HCT116 (cell line): ENCODE measurements around the gene AFF1. TPM values are rescaled to one million over a fixed set of nuclear protein-coding genes. Genes with fewer than 3 reads are reported as not detected.
"Not testable (repeated sequence)": the region's sequence is repeated elsewhere in the genome, so short reads cannot be mapped to it uniquely, and the experiment has no call there.

Experiments used
- ATAC-seq: fragments of 200-7000 bp; cut with Tn5 transposase; 2 replicates; pipeline ENCODE4 v1.9.1; 2020; ENCODE audit warnings: mild to moderate bottlenecking, moderate library complexity
- BruUV-seq: library from RNA; stranded (reverse); fragments of 400-500 nt; replicated peaks from 2 replicates; lab custom pipeline; 2021; lab: Mats Ljungman, UMichigan
- CTCF ChIA-PET: fragments of 300-600 bp; sonication (Branson Sonifier 250); formaldehyde crosslinking; loops from one replicate; lab custom pipeline; 2021; ENCODE audit warnings: antibody characterized with exemption; lab: Charles Lee
- POLR2A ChIA-PET: fragments of 300-600, 350-600 bp; sonication (Branson Sonifier 250); formaldehyde crosslinking; loops from one replicate; lab custom pipeline; 2021; ENCODE audit warnings: antibody characterized with exemption; lab: Charles Lee
- RAD21 ChIA-PET, 2 experiments: fragments of 300-600 bp; sonication (Branson Sonifier 250); formaldehyde crosslinking; loops; one replicate each; lab custom pipeline; 2023; ENCODE audit warnings: low total read pairs in 2 of 2; ENCODE audit not compliant: uncharacterized antibody in 2 of 2, unreplicated experiment in 2 of 2, low non-redundant PET in 1 of 2; lab: Charles Lee
- DNase-seq: peaks from one replicate; pipeline ENCODE4 v3.0.0-alpha.2; 2010; ENCODE audit warnings: low read depth, low spot score
- H2AFZ ChIP-seq: fragments of 200-600 bp; shearing (Covaris generic), sonication (generic); 2 replicates; pipeline ENCODE4 v1.6.1; 2017; ENCODE audit warnings: low read depth, mixed run types, mixed read lengths, antibody characterized with exemption, low read length; ENCODE audit not compliant: poor library complexity, severe bottlenecking
- H3K27ac ChIP-seq: 2 replicates; pipeline ENCODE4 v1.5.1; 2012; ENCODE audit warnings: low read depth, low read length
- H3K27me3 ChIP-seq: fragments of 200-600 bp; sonication (generic); 2 replicates; pipeline ENCODE4 v1.6.1; 2016; ENCODE audit warnings: mixed run types, low read length, mixed read lengths; ENCODE audit not compliant: insufficient read depth
- H3K36me3 ChIP-seq, 2 experiments: fragments of 200-500 bp in 1 of 2; fragments of 200-600 bp in 1 of 2; sonication (Bioruptor generic) in 1 of 2; sonication (generic) in 1 of 2; 2 replicates each; pipeline versions ENCODE4 v1.5.1 to v1.6.1; 2014 to 2016; ENCODE audit warnings: low read length in 2 of 2, inconsistent platforms in 1 of 2, mixed read lengths in 1 of 2, mixed run types in 1 of 2; ENCODE audit not compliant: insufficient read depth in 2 of 2, control insufficient read depth in 1 of 2
- H3K4me1 ChIP-seq, 2 experiments: fragments of 200-600 bp in 1 of 2; sonication (generic) in 1 of 2; 2 replicates each; pipeline versions ENCODE4 v1.5.1 to v1.6.1; 2012 to 2017; ENCODE audit warnings: low read length in 2 of 2, inconsistent platforms in 1 of 2, mild to moderate bottlenecking in 1 of 2, mixed read lengths in 1 of 2, mixed run types in 1 of 2, moderate library complexity in 1 of 2; ENCODE audit not compliant: insufficient read depth in 2 of 2, control insufficient read depth in 1 of 2
- H3K4me2 ChIP-seq: fragments of 200-600 bp; sonication (generic); 2 replicates; pipeline ENCODE4 v1.6.1; 2017; ENCODE audit warnings: mixed run types, low read length, mixed read lengths
- H3K4me3 ChIP-seq, 2 experiments: fragments of 200-600 bp in 1 of 2; sonication (generic) in 1 of 2; replicated peaks in 1 of 2; 2 replicates each; pipeline ENCODE4 v1.5.1; 2011 to 2016; ENCODE audit warnings: low read length in 2 of 2, control low read depth in 1 of 2, low read depth in 1 of 2, mild to moderate bottlenecking in 1 of 2, mixed read lengths in 1 of 2, mixed run types in 1 of 2
- H3K79me2 ChIP-seq: fragments of 200-600 bp; sonication (generic); 2 replicates; pipeline ENCODE4 v1.6.1; 2017; ENCODE audit warnings: mild to moderate bottlenecking, mixed run types, low read length, moderate library complexity, mixed read lengths; ENCODE audit not compliant: insufficient read depth
- H3K9ac ChIP-seq: fragments of 200-600 bp; sonication (generic); 2 replicates; pipeline ENCODE4 v1.6.1; 2016; ENCODE audit warnings: low read length, mixed read lengths
- H3K9me2 ChIP-seq: fragments of 200-600 bp; sonication (generic), shearing (Covaris generic); 2 replicates; pipeline ENCODE4 v1.6.1; 2017; ENCODE audit warnings: mixed run types, mild to moderate bottlenecking, moderate library complexity; ENCODE audit not compliant: insufficient read depth
- H3K9me3 ChIP-seq, 2 experiments: fragments of 200-500 bp in 1 of 2; fragments of 200-600 bp in 1 of 2; sonication (Bioruptor generic) in 1 of 2; sonication (generic) in 1 of 2; 2 replicates each; pipeline ENCODE4 v1.6.1; 2014 to 2017; ENCODE audit warnings: low read length in 2 of 2, mixed read lengths in 2 of 2, inconsistent platforms in 1 of 2, low read depth in 1 of 2, mild to moderate bottlenecking in 1 of 2, mixed run types in 1 of 2, moderate library complexity in 1 of 2; ENCODE audit not compliant: control insufficient read depth in 1 of 2, insufficient read depth in 1 of 2
- H4K20me1 ChIP-seq: fragments of 200-600 bp; sonication (generic), shearing (Covaris generic); 2 replicates; pipeline ENCODE4 v1.6.1; 2017; ENCODE audit warnings: mixed run types, mild to moderate bottlenecking, moderate library complexity; ENCODE audit not compliant: insufficient read depth
- EGR1 ChIP-seq: IDR thresholded peaks from 2 replicates; pipeline ENCODE4 v1.6.1; 2012; ENCODE audit warnings: low read depth
- ELF1 ChIP-seq: IDR thresholded peaks from 2 replicates; pipeline ENCODE4 v1.6.1; 2012; ENCODE audit warnings: low read depth, borderline replicate concordance
- EZH2 ChIP-seq: fragments of 200-600 bp; sonication (generic); IDR thresholded peaks from 2 replicates; pipeline ENCODE4 v1.6.1; 2017; ENCODE audit warnings: antibody characterized with exemption, mixed run types
- FOSL1 ChIP-seq: IDR thresholded peaks from 2 replicates; pipeline ENCODE4 v1.6.1; 2012; ENCODE audit warnings: low read depth
- MAX ChIP-seq: IDR thresholded peaks from 2 replicates; pipeline ENCODE4 v1.6.1; 2012
- POLR2AphosphoS5 ChIP-seq: IDR thresholded peaks from 2 replicates; pipeline ENCODE4 v1.6.1; 2011; ENCODE audit warnings: mild to moderate bottlenecking, low read depth, low read length, moderate library complexity
- SP1 ChIP-seq: IDR thresholded peaks from 2 replicates; pipeline ENCODE4 v1.6.1; 2012; ENCODE audit warnings: low read depth
- YY1 ChIP-seq: IDR thresholded peaks from 2 replicates; pipeline ENCODE4 v1.6.1; 2011; ENCODE audit warnings: low read length, low read depth, moderate library complexity, mild to moderate bottlenecking; ENCODE audit not compliant: insufficient replicate concordance; ENCODE audit errors: extremely low read depth
- intact Hi-C: fragments of 100-400 bp; cut with micrococcal nuclease; formaldehyde crosslinking; loops from 2 replicates; pipeline ENCODE4 v1.10.0; 2022
- total RNA-seq: library from RNA; stranded (reverse); gene quantifications from one replicate; pipeline ENCODE4 v1.2.1, GENCODE V29; 2021; ENCODE audit not compliant: unreplicated experiment
- TF ChIP-seq, protein P1 (sequence below), 3 experiments: fragments of 200-600 bp in 1 of 3; sonication (generic) in 1 of 3; IDR thresholded peaks in 2 of 3; conservative IDR thresholded peaks in 1 of 3; 2 replicates each; pipeline ENCODE4 v1.5.1; 2012 to 2017; ENCODE audit warnings: low read depth in 2 of 3, low read length in 2 of 3, antibody characterized with exemption in 1 of 3, borderline replicate concordance in 1 of 3, control low read depth in 1 of 3, mild to moderate bottlenecking in 1 of 3, mixed read lengths in 1 of 3, mixed run types in 1 of 3, moderate library complexity in 1 of 3; ENCODE audit not compliant: insufficient read depth in 1 of 3

The AFF1 gene
- total RNA-seq, 1 experiment from 2014 or later: 43.1 TPM

- TF ChIP-seq, protein P1, sequence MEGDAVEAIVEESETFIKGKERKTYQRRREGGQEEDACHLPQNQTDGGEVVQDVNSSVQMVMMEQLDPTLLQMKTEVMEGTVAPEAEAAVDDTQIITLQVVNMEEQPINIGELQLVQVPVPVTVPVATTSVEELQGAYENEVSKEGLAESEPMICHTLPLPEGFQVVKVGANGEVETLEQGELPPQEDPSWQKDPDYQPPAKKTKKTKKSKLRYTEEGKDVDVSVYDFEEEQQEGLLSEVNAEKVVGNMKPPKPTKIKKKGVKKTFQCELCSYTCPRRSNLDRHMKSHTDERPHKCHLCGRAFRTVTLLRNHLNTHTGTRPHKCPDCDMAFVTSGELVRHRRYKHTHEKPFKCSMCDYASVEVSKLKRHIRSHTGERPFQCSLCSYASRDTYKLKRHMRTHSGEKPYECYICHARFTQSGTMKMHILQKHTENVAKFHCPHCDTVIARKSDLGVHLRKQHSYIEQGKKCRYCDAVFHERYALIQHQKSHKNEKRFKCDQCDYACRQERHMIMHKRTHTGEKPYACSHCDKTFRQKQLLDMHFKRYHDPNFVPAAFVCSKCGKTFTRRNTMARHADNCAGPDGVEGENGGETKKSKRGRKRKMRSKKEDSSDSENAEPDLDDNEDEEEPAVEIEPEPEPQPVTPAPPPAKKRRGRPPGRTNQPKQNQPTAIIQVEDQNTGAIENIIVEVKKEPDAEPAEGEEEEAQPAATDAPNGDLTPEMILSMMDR (IDR thresholded peaks at IDR 0.05 in 2 of 3, conservative IDR thresholded peaks at IDR 0.05 in 1 of 3; ENCODE audit: borderline replicate concordance in 1 of 3, insufficient read depth in 1 of 3, low read depth in 2 of 3, low read length in 2 of 3): no peak
- no peak for TF ChIP-seq SP1
- no peak for TF ChIP-seq ELF1
- TF ChIP-seq POLR2AphosphoS5: no peak
- TF ChIP-seq EZH2: no peak
- TF ChIP-seq EGR1: no peak
- TF ChIP-seq MAX: no peak
- TF ChIP-seq FOSL1: no peak
- TF ChIP-seq YY1: no peak
These were observed 77.6 kb downstream of the AFF1 start (continued) for GRCh38 chr4:87012265-87012953.

GRCh38 chr4:87012954-87013308 is 78.1 kb downstream of the AFF1 start:
- ATAC-seq, H3K36me3 ChIP-seq, H3K27me3 ChIP-seq, H3K9me2 ChIP-seq, H3K9ac ChIP-seq, DNase-seq, RAD21 ChIA-PET, H4K20me1 ChIP-seq, H3K4me2 ChIP-seq, H3K27ac ChIP-seq, CTCF ChIA-PET, H3K9me3 ChIP-seq, intact Hi-C loops, H3K4me3 ChIP-seq, BruUV-seq, H2AFZ ChIP-seq: not testable (repeated sequence)
- POLR2A ChIA-PET: interaction anchor here (0.6 kb wide), 1 partner anchor 41 kb away, joined by 5 read pairs; no protein-coding TSS in a partner anchor
- H3K79me2 ChIP-seq: peaks cover 80% of the 10 kb centered on the region
- H3K4me1 ChIP-seq: peaks cover 25 to 35% of the 10 kb centered on the region in 2 experiments
